ENCODE measurements around the gene COL4A1.

COL4A1 gene

GRCh38 chr13:110125613-110126272 is 181.2 kb downstream of the COL4A1 start:
- in situ Hi-C loops (cut with MboI; ENCODE audit: low sequenced_read_pairs): no loop called here

DNA sequence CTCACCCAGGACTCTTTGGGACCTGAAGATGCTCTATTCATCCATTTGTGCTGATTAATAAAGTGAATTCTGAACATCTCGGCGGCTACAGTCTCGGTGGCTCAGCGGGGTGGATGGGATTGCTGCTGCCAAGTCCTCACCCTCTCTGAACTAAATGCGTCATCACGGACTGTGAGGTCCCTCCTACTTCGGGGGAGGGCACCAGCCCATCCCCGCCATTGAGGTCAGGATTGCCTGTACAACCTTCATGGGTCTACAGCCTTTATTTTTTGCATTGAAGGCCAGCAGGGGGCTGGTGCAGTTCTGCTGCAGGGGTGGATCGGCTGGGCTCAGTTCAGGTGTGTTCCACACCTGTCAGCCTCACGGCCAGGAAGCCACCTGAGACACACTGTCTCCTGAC is 181.8 kb downstream of the COL4A1 start:
- in situ Hi-C loops (cut with MboI; ENCODE audit: low sequenced_read_pairs): no loop called here

GRCh38 chr13:110124201-110124940 is 182.6 kb downstream of the COL4A1 start:
- in situ Hi-C loops (cut with MboI; ENCODE audit: low sequenced_read_pairs): loop anchor here (25.0 kb wide), 2 partner anchors 362 to 1162 kb away; no protein-coding TSS in a partner anchor

- in situ Hi-C loops (cut with MboI; ENCODE audit: low sequenced_read_pairs): loop anchor here (25.0 kb wide), 2 partner anchors 361 to 1161 kb away; no protein-coding TSS in a partner anchor
These were observed 183.7 kb downstream of the COL4A1 start for GRCh38 chr13:110123041-110123809.

- in situ Hi-C loops (cut with MboI; ENCODE audit: low sequenced_read_pairs): loop anchor here (25.0 kb wide), 2 partner anchors 359 to 1159 kb away; no protein-coding TSS in a partner anchor
These were observed 185.4 kb downstream of the COL4A1 start for GRCh38 chr13:110121422-110122083.

DNA sequence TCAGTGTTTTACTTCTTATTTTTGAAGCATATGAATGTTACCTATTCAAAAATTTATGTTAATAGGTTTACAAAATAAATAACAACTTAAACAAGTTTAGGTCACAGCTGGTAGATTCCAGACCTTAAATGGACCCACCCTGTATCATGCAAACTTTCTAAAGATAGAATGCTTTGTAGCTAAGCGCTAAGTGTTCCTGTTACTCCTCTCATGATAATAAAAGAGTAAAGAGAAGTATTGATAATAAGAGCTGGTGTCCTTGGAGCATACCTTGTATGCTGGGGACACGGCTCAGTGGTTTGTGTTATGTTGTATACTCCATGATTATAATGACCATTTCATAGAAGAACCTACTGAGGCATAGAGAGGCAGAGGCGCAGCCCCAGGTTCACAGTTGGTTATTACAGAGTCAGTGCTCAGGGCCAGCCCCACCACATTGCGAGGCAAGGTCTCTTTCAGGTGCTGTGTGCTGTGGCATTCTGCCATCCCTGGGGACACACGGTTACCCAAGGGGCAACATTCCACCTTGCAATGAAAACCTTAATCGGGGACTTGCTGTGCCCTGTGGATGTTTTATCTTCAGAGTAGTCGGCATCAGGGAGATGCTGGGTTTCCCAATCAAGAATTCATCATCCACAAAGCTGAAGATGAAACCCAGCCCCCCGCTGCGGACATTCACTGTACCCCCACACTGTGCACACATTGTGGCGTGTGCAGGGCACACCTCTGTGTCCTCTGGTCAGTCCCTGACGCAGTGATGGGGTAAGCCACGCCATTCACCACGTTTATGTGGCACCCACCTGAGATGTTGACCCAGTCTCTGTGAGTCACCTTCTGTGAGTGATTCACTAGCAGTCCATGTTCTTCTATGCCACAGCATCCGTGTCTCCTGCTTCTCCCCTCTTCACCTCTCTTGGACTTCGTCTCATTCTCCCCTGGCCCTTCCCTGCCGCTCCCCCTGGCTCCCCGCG is 186.7 kb downstream of the COL4A1 start:
- in situ Hi-C loops (cut with MboI; ENCODE audit: low sequenced_read_pairs): loop anchor here (25.0 kb wide), 2 partner anchors 358 to 1158 kb away; no protein-coding TSS in a partner anchor

DNA sequence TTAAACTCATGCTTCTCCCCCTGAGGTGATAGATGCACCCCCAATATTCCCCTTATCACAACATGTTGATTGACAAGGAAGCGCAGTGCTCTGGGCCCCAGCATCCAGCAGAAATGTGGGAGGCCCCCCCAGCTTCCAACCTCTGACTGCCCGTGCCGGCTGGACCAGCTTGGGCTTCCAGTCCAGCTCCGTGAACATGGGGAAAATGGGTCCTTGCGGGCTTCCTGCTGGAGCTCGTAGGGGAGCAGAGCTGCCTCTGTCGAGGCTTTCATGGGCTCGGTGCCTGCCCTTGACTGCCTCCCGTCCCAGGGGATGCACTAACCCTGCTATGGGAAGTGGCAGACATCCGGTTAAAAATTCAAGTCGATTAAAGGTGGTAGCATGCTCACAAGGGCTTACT is 188.9 kb downstream of the COL4A1 start:
- in situ Hi-C loops (cut with MboI; ENCODE audit: low sequenced_read_pairs): loop anchor here (25.0 kb wide), 2 partner anchors 356 to 1156 kb away; no protein-coding TSS in a partner anchor

DNA sequence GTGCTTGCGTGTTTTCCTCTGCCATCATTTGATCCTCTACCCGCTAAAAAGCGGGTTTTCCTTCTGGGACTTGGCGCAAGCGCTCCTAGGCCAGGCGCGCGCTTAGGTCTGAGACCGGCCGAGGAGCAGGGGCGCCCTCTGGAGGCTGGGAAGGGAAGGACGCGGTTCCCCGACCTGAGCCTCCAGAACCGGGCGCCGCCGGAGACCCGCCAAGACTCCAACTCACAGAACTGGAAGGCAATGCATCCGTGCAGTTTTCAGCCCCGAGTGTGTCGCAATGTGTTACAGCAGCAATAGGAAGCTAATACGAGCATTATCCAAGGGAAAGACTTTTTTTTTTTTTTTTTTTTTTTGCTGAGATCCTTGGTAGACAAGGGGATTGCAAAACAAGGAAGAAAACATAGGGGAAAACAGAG is 190.9 kb downstream of the COL4A1 start:
- in situ Hi-C loops (cut with MboI; ENCODE audit: low sequenced_read_pairs): loop anchor here (25.0 kb wide), 2 partner anchors 354 to 1154 kb away; no protein-coding TSS in a partner anchor

DNA sequence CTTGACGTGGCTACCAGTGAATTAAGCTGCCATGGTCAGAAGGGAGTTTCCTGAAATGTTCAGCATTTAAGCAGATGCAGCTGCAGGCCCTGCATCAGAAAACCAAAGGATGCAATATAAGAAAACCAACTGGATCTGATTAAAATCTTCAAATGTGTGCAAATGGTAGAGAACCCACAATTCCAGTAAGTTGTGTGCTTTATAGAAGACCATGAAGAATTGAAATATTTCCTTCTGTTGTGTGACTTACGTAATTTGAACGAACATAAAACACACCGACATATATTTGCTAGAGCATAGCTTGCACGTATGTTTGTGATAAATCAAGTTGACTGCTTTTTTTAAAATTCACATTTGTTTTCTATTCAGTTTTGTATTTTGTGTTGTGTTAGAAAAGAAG is 191.4 kb downstream of the COL4A1 start:
- in situ Hi-C loops (cut with MboI; ENCODE audit: low sequenced_read_pairs): loop anchor here (25.0 kb wide), 2 partner anchors 353 to 1153 kb away; no protein-coding TSS in a partner anchor

GRCh38 chr13:110114316-110114715 is 192.6 kb downstream of the COL4A1 start:
- in situ Hi-C loops (cut with MboI; ENCODE audit: low sequenced_read_pairs): loop anchor here (25.0 kb wide), 2 partner anchors 352 to 1152 kb away; no protein-coding TSS in a partner anchor

GRCh38 chr13:110113284-110113764 is 193.6 kb downstream of the COL4A1 start:
- in situ Hi-C loops (cut with MboI; ENCODE audit: low sequenced_read_pairs): loop anchor here (25.0 kb wide), 2 partner anchors 351 to 1151 kb away; no protein-coding TSS in a partner anchor

GRCh38 chr13:110112379-110112778 is 194.6 kb downstream of the COL4A1 start:
- in situ Hi-C loops (cut with MboI; ENCODE audit: low sequenced_read_pairs): loop anchor here (25.0 kb wide), 2 partner anchors 350 to 1150 kb away; no protein-coding TSS in a partner anchor

DNA sequence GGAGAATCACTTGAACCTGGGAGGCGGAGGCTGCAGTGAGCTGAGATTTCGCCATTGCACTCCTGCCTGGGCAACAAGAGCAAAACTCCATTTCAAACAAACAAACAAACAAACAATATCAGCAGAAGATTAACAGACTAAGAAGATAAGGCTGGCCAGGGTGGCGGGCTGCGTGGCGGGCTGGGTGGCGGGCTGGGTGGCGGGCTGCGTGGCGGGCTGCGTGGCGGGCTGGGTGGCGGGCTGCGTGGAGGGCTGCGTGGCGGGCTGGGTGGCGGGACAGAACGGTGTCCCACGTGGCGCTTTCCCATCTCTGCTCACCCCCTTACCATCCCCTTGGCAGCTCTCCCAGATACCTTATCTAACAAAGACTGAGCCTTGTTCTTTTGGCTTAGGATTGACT is 196.2 kb downstream of the COL4A1 start:
- in situ Hi-C loops (cut with MboI; ENCODE audit: low sequenced_read_pairs): loop anchor here (25.0 kb wide), 2 partner anchors 348 to 1148 kb away; no protein-coding TSS in a partner anchor

DNA sequence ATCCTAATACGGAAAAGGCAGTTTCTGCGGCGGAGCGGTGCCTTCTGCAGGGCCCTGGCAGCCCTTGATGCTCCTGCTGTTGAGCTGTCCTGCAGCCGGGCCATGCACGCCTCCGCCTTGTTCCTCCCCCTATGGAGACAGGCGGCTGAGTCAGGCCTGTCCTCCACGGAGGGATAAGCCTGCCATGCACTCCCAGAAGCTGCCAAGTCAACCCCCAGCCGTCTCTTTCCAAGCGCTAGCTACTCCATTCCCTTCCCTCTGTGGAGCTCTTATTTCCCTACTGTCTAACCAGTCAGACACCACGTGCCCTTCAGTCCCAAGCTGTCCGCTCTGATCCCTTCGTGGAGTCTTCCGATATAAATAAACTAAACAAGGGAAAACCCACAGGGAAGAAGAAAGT is 197.0 kb downstream of the COL4A1 start:
- in situ Hi-C loops (cut with MboI; ENCODE audit: low sequenced_read_pairs): loop anchor here (25.0 kb wide), 2 partner anchors 348 to 1148 kb away; no protein-coding TSS in a partner anchor

DNA sequence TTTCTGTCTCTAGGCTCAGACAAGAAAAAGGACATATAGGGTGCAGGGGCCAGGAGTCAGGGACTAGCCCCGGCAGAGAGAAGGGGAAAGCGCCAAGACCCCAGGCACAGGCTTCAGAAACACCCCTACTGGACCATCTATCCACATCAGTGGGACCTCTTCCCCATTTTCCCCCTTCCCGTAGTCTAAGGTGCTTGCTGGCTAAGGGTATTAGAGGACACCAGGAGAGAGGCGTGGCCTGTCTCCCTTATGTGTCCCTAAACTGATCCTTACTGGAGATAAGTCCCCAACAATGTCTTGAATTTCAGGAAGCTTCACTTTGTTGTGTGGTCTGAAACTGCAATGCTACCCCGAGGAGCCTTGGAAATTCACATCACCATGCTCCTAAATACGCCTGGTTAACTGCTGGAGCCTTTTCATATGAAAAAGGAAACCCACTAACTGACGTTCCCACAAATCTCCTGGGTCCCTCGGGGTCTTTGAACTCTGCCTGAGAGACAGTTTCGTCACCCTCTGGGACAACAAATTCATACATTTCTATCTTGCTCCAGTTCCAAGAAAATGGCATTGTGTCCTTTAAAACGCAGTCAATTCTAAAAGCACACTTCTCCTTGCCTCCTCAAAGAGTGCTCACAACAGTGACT is 197.7 kb downstream of the COL4A1 start:
- in situ Hi-C loops (cut with MboI; ENCODE audit: low sequenced_read_pairs): loop anchor here (25.0 kb wide), 2 partner anchors 347 to 1147 kb away; no protein-coding TSS in a partner anchor

DNA sequence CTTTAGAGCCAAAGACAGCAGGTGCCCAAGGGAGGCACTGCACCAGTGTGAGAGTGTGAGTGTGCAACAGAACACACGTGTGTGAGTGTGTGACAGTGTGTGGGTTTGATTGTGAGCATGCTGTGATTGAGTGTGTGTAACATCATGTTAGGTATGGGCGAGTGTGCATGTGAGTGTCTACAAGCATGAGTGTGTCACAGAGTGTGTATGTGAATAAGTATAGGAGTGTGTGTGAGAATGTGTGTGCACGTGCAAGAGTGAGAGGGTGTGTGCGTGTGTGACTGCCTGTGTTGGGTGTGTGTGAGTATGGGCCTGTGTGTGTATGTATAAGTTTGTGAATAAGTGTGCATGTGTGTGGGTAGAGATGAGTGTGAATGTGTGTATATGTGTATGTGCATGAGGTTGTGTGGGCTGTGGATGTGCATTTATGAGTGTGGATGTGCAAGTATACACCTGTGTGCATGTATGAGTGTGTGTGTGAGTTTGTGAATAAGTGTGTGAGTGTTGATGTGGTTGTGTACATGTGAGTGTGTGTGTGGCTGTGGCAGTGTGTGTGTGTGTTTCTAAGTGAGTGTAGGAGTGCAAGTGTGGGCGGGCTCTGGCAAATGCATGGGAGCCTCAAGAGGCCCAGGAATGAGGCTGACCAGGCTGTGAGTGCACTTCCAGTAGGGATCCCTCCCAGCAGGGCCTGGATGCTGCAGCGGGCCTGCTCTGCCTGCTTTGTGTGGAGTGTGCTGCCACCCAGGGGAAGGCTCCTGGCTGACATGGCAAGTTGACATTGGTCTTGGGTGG is 198.4 kb downstream of the COL4A1 start:
- in situ Hi-C loops (cut with MboI; ENCODE audit: low sequenced_read_pairs): loop anchor here (25.0 kb wide), 2 partner anchors 346 to 1146 kb away; no protein-coding TSS in a partner anchor

All from HL-60/S4 treated with phorbol 12-myristate 13-acetate at 8.2 ng/mL for 4 days and 3 days (cell line).